ENCODE results near the gene KATNIP.

GRCh38 chr16:27531186-27531585 is 18.8 kb upstream of the KATNIP start:
- TF ChIP-seq CTCF (IDR thresholded peaks at IDR 0.05): no peak
- TF ChIP-seq EP300 (IDR thresholded peaks at IDR 0.05): no peak

Data from upper lobe of left lung (tissue), 4 donors.